Stimulated activated CD4-positive, alpha-beta T cell treated with anti-CD3 and anti-CD28 coated beads, Interleukin-4, amount 100 ng/mL, for 24 hours (primary cell): ENCODE measurements around the gene VDAC1.

Experiments
- DNase-seq: peaks from one replicate; pipeline ENCODE4 v3.0.0-alpha.2; 2020

VDAC1 gene

GRCh38 chr5:133924221-133924920 lies 80.4 kb downstream of the VDAC1 start:
- DNase-seq = no peak

- DNase-seq = no peak
These were observed 82.8 kb downstream of the VDAC1 start for GRCh38 chr5:133921979-133922378.
